Measurements from ENCODE around the gene TOGARAM1.

The TOGARAM1 gene

GRCh38 chr14:44952391-44953110 is 9.4 kb upstream of the TOGARAM1 start:
- TF ChIP-seq, protein P1, sequence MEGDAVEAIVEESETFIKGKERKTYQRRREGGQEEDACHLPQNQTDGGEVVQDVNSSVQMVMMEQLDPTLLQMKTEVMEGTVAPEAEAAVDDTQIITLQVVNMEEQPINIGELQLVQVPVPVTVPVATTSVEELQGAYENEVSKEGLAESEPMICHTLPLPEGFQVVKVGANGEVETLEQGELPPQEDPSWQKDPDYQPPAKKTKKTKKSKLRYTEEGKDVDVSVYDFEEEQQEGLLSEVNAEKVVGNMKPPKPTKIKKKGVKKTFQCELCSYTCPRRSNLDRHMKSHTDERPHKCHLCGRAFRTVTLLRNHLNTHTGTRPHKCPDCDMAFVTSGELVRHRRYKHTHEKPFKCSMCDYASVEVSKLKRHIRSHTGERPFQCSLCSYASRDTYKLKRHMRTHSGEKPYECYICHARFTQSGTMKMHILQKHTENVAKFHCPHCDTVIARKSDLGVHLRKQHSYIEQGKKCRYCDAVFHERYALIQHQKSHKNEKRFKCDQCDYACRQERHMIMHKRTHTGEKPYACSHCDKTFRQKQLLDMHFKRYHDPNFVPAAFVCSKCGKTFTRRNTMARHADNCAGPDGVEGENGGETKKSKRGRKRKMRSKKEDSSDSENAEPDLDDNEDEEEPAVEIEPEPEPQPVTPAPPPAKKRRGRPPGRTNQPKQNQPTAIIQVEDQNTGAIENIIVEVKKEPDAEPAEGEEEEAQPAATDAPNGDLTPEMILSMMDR (conservative IDR thresholded peaks at IDR 0.05; ENCODE audit: control insufficient read depth, insufficient read depth, low read depth, low read length), result no peak
- DNase-seq (ENCODE audit: low read depth), result no peak
- no peak overlapping the region for H3K4me3 ChIP-seq (ENCODE audit: control insufficient read depth, low read depth, low read length)

DNA sequence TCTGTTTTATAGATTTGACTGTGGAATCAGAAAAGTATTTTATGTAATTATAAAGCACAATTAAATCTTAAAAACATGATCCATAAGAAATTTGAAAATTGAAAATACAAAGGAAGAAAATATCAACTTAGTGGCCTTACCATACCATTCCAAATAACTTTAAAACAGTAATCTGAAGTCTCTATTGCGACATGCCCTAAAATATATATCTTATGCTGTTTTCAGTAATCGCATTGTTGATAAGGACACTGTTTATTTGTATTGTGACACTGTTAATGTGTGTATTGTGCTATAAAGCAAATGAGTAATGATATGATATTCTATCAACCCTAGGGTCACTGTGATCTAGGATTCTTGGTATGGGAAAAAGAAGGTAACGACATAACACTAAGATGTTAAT is 7.2 kb upstream of the TOGARAM1 start:
- DNase-seq (ENCODE audit: low read depth), result no peak
- H3K4me3 ChIP-seq (ENCODE audit: control insufficient read depth, low read depth, low read length), result no peak overlapping the region
- TF ChIP-seq, protein P1 (conservative IDR thresholded peaks at IDR 0.05; ENCODE audit: control insufficient read depth, insufficient read depth, low read depth, low read length), result no peak

DNA sequence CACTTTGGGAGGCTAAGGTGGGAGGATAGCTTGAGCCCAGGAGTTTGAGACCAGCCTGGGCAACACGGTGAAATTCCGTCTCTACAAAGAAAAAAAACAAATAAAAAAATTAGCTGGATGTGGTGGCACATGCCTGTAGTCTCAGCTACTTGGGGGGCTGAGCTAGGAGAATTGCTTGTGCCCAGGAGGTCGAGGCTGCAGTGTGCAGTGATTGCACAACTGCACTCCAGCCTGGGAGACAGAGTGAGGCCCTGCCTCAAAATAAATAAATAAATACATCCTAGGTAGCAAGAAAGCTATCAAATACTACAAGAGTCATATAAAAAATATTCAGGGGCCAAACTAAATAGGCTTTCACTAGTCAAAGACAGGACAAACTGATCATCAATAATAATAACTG is 6.5 kb upstream of the TOGARAM1 start:
- TF ChIP-seq, protein P1 (conservative IDR thresholded peaks at IDR 0.05; ENCODE audit: control insufficient read depth, insufficient read depth, low read depth, low read length), result no peak
- H3K4me3 ChIP-seq (ENCODE audit: control insufficient read depth, low read depth, low read length), result no peak overlapping the region
- DNase-seq (ENCODE audit: low read depth), result no peak

DNA sequence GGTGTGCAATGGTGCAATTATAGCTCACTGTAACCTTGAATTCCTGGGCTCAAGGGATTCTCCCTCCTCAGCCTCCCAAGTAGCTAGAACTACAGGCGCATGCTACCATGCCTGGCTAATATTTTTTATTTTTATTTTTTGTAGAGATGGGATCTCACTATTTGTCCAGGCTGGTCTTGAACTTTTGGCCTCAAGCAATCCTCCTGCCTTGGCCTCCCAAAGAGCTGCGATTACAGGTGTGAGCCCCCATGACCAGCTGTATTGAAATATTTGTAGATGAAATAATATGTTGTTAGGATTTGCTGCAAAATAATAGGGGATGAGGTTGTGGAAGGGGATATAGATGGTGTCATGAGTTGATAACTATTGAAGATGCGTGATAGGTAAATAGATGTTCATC is 5.1 kb upstream of the TOGARAM1 start:
- TF ChIP-seq, protein P1 (conservative IDR thresholded peaks at IDR 0.05; ENCODE audit: control insufficient read depth, insufficient read depth, low read depth, low read length), result no peak
- no peak for DNase-seq (ENCODE audit: low read depth)
- H3K4me3 ChIP-seq (ENCODE audit: control insufficient read depth, low read depth, low read length), result no peak overlapping the region

DNA sequence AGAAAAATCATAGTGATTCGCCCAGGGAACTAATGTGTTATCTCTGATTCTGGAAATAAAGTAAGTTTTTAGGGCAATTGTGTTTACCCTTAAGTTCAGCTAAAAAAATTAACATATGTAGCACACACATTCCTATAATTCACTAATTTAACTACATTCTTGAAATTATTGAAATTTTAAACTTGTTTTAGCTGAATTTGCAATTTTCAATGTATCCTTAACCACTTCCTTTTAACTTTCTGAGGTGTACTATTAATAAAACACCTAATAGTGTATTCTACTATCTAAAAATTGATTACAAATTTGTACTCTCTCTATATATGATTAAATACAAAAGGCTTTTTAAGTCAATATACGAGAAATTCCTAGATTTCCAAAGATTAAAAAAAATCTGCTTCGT is 2.5 kb upstream of the TOGARAM1 start:
- H3K4me3 ChIP-seq (ENCODE audit: control insufficient read depth, low read depth, low read length), result peak overlapping the region; percentile 94

GRCh38 chr14:44960146-44960545 is 1.8 kb upstream of the TOGARAM1 start:
- TF ChIP-seq, protein P1 (conservative IDR thresholded peaks at IDR 0.05; ENCODE audit: control insufficient read depth, insufficient read depth, low read depth, low read length), result no peak
- H3K4me3 ChIP-seq (ENCODE audit: control insufficient read depth, low read depth, low read length), result peak overlapping the region; percentile 94
- peak; percentile 31 for DNase-seq (ENCODE audit: low read depth)

More for the DNA sequence above, 2.5 kb upstream of the TOGARAM1 start:
- DNase-seq (ENCODE audit: low read depth), result no peak
- TF ChIP-seq, protein P1 (conservative IDR thresholded peaks at IDR 0.05; ENCODE audit: control insufficient read depth, insufficient read depth, low read depth, low read length), result no peak
